ENCODE results near the gene RRP12. TPM values are rescaled to one million over a fixed set of nuclear protein-coding genes. Genes with fewer than 3 reads are reported as not detected.

The RRP12 gene
- total RNA-seq, 6 experiments from 2014 or later: 37.3 to 46.6 (median 42.2) TPM

- peaks cover 21% of the 10 kb centered on the region for H3K27me3 Mint-ChIP-seq (ENCODE audit: insufficient read depth)
- H3K36me3 Mint-ChIP-seq (ENCODE audit: low read depth): no peaks in the 10 kb centered on the region
- DNase-seq: no peak
- no peak overlapping the region for H3K27ac Mint-ChIP-seq
- peaks cover 19% of the 10 kb centered on the region for H3K4me1 Mint-ChIP-seq (ENCODE audit: low read depth)
- H3K9me3 Mint-ChIP-seq: no peaks in the 10 kb centered on the region
- no peak for TF ChIP-seq CTCF (IDR thresholded peaks at IDR 0.05)
- H3K4me3 Mint-ChIP-seq: no peak overlapping the region; the same call in 1 of the 2 replicates
Observed at GRCh38 chr10:97338041-97338440, 63.1 kb downstream of the RRP12 start.

GRCh38 chr10:97336942-97337831 lies 64.0 kb downstream of the RRP12 start:
- no peak overlapping the region for H3K27ac Mint-ChIP-seq
- H3K4me3 Mint-ChIP-seq: peak overlapping the region; percentile 46; the same call in 1 of the 2 replicates
- no peaks in the 10 kb centered on the region for H3K36me3 Mint-ChIP-seq (ENCODE audit: low read depth)
- H3K4me1 Mint-ChIP-seq (ENCODE audit: low read depth): peaks cover 28% of the 10 kb centered on the region
- DNase-seq: no peak
- H3K27me3 Mint-ChIP-seq (ENCODE audit: insufficient read depth): peaks cover 18% of the 10 kb centered on the region
- TF ChIP-seq CTCF (IDR thresholded peaks at IDR 0.05): no peak
- no peaks in the 10 kb centered on the region for H3K9me3 Mint-ChIP-seq

GRCh38 chr10:97336446-97336845 lies 64.7 kb downstream of the RRP12 start:
- Mint-ChIP-seq H3K4me1 (ENCODE audit: low read depth) (peaks cover 35% of the 10 kb centered on the region), H3K4me3 (no peak overlapping the region), H3K36me3 (ENCODE audit: low read depth) (no peaks in the 10 kb centered on the region), H3K27me3 (ENCODE audit: insufficient read depth) (peaks cover 18% of the 10 kb centered on the region), H3K27ac (no peak overlapping the region), H3K9me3 (no peaks in the 10 kb centered on the region)
- TF ChIP-seq CTCF (IDR thresholded peaks at IDR 0.05): no peak
- no peak for DNase-seq

GRCh38 chr10:97336006-97336405 lies 65.1 kb downstream of the RRP12 start:
- no peaks in the 10 kb centered on the region for H3K9me3 Mint-ChIP-seq
- no peak overlapping the region for H3K27ac Mint-ChIP-seq
- no peak for TF ChIP-seq CTCF (IDR thresholded peaks at IDR 0.05)
- no peak for DNase-seq
- H3K4me3 Mint-ChIP-seq: 0 out of 2 replicates have a peak overlapping the region, but pooled peaks have one; percentile 24
- no peaks in the 10 kb centered on the region for H3K36me3 Mint-ChIP-seq (ENCODE audit: low read depth)
- H3K27me3 Mint-ChIP-seq (ENCODE audit: insufficient read depth): peaks cover 18% of the 10 kb centered on the region
- peaks cover 40% of the 10 kb centered on the region for H3K4me1 Mint-ChIP-seq (ENCODE audit: low read depth)

- Mint-ChIP-seq H3K9me3 (no peaks in the 10 kb centered on the region), H3K4me1 (ENCODE audit: low read depth) (peaks cover 40% of the 10 kb centered on the region), H3K27ac (no peak overlapping the region), H3K27me3 (ENCODE audit: insufficient read depth) (peaks cover 18% of the 10 kb centered on the region), H3K36me3 (ENCODE audit: low read depth) (no peaks in the 10 kb centered on the region), H3K4me3 (peak overlapping the region; percentile 43; the same call in 1 of the 2 replicates)
- no peak for TF ChIP-seq CTCF (IDR thresholded peaks at IDR 0.05)
- DNase-seq: no peak
Observed at GRCh38 chr10:97335188-97335619, 65.9 kb downstream of the RRP12 start.

All from HFFc6 (cell line).